Measurements from ENCODE around the gene SMYD3. TPM values are rescaled to one million over a fixed set of nuclear protein-coding genes. Genes with fewer than 3 reads are reported as not detected.

Gene SMYD3
- total and polyA plus RNA-seq, 2 experiments from 2014 or later, result 30.8 to 68.5 TPM

DNA sequence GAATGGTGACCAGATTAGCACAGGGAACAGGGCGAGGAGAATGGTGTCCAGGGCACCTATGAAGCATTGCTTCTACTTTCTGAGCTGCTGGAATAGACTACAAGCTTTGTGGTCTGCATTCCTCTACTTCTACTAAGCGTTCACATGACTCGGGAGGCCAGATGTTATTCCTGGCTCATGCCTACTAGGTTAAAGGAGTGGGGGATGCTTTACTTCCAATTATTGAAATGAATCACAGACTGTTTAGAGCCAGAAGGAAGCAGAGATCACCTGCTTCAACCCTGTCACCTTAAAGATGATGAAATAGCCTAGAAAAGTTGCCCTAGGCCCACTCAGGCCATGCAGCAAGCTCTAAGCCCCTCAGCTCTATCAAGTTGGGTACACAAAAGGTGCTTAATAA lies 718.8 kb downstream of the SMYD3 start:
- Histone ChIP-seq H4K20me1 (ENCODE audit: insufficient read depth, poor library complexity, severe bottlenecking) (no peaks in the 10 kb centered on the region), H3K36me3 (replicated peaks; ENCODE audit: insufficient read depth, low read depth) (no peaks in the 10 kb centered on the region), H3K27me3 (no peaks in the 10 kb centered on the region), H3K27ac (peak overlapping the region; percentile 53), H2AFZ (no peak overlapping the region), H3K9me3 (ENCODE audit: low read depth) (no peaks in the 10 kb centered on the region), H3K4me2 (no peak overlapping the region), H3K4me1 (ENCODE audit: insufficient read depth) (peaks cover 11% of the 10 kb centered on the region), H3K79me2 (no peaks in the 10 kb centered on the region), H3K4me3 (no peak overlapping the region), H3K9me2 (replicated peaks; ENCODE audit: insufficient read depth) (no peaks in the 10 kb centered on the region)
- TF ChIP-seq EZH2phosphoT487 (IDR thresholded peaks at IDR 0.05; ENCODE audit: low read depth, severe bottlenecking, unreplicated experiment), result no peak
- 43% methylated on average over 3 of the region's 3 CpGs for WGBS (ENCODE audit: low lambda C conversion rate, missing lambda C conversion rate)
- DNase-seq (ENCODE audit: low spot score), result peak; percentile 54

DNA sequence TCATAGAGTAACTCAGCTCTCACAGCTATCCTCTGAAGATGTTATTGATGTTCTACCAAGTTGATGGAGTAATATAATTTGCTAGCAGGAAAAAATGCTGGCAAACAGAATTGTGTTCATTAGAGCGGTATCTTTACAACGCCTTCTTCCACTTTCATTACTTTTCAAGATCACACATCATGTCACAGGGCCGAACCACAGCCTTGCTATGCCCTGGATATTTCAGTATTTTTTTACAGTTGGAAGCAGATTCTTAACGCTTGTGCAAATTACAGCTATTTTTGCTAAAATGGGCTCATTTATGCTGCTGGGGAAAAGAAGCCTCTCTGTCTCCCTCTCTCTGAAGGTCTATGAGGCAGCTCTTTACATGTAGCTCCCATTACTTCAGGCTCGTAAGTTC lies 720.1 kb downstream of the SMYD3 start:
- 78% methylated on average over 5 of the region's 5 CpGs for WGBS (ENCODE audit: low lambda C conversion rate, missing lambda C conversion rate)
- H2AFZ ChIP-seq, result no peak overlapping the region
- H3K9me3 ChIP-seq (ENCODE audit: low read depth), result no peaks in the 10 kb centered on the region
- H3K27me3 ChIP-seq, result no peaks in the 10 kb centered on the region
- H3K9me2 ChIP-seq (replicated peaks; ENCODE audit: insufficient read depth), result no peaks in the 10 kb centered on the region
- no peaks in the 10 kb centered on the region for H4K20me1 ChIP-seq (ENCODE audit: insufficient read depth, poor library complexity, severe bottlenecking)
- H3K4me2 ChIP-seq, result no peak overlapping the region
- peaks cover 11% of the 10 kb centered on the region for H3K4me1 ChIP-seq (ENCODE audit: insufficient read depth)
- H3K36me3 ChIP-seq (replicated peaks; ENCODE audit: insufficient read depth, low read depth), result no peaks in the 10 kb centered on the region
- H3K79me2 ChIP-seq, result no peaks in the 10 kb centered on the region
- DNase-seq (ENCODE audit: low spot score), result no peak
- no peak overlapping the region for H3K4me3 ChIP-seq
- H3K27ac ChIP-seq, result no peak overlapping the region
- TF ChIP-seq, protein P1, sequence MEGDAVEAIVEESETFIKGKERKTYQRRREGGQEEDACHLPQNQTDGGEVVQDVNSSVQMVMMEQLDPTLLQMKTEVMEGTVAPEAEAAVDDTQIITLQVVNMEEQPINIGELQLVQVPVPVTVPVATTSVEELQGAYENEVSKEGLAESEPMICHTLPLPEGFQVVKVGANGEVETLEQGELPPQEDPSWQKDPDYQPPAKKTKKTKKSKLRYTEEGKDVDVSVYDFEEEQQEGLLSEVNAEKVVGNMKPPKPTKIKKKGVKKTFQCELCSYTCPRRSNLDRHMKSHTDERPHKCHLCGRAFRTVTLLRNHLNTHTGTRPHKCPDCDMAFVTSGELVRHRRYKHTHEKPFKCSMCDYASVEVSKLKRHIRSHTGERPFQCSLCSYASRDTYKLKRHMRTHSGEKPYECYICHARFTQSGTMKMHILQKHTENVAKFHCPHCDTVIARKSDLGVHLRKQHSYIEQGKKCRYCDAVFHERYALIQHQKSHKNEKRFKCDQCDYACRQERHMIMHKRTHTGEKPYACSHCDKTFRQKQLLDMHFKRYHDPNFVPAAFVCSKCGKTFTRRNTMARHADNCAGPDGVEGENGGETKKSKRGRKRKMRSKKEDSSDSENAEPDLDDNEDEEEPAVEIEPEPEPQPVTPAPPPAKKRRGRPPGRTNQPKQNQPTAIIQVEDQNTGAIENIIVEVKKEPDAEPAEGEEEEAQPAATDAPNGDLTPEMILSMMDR (IDR thresholded peaks at IDR 0.05; ENCODE audit: poor library complexity), result no peak
- no peak for TF ChIP-seq EZH2 (IDR thresholded peaks at IDR 0.05; ENCODE audit: borderline replicate concordance)
- no peak for TF ChIP-seq EZH2phosphoT487 (IDR thresholded peaks at IDR 0.05; ENCODE audit: low read depth, severe bottlenecking, unreplicated experiment)

DNA sequence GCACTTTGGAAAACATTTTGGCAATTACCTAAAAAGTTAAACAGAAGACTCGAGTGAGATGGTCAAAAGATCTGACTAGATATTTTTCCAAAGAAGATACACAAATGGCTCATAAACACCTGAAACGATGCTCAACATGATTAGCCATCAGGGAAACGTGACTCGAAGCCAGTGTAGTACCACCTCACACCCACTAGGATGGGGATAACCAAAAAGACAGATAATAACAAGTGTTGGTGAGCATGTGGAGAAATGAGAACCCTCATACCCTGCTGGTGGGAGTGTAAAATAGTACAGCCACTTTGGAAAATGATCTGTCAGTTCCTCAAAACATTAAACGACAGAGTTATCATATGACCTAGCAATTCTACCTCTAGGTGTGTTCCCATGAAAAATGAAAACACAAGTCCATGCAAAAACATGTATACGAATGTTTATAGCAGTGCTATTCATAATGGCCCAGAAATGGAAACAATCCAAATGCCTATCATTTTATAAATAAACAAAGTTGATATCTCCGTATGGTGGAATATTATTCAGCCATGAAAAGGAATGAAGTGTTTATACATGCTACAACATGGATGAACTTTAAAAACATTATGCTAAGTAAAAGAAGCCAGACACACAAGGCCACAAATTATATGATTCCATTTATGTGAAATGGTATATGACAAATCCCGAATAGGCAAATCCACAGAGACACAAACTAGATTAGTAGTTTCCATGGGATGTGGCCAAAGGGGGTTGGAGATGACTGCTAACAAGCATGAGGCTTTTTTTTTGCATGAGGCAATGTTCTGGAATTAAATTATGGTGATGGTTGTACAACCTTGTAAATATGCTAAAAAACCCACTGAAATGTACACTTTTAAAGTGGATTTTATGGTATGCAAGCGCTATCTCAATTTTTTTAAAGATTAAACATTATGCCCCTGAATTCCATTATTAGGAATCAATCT lies 727.0 kb downstream of the SMYD3 start:
- Histone ChIP-seq H3K9me3 (ENCODE audit: low read depth) (no peaks in the 10 kb centered on the region), H3K4me1 (ENCODE audit: insufficient read depth) (peaks cover 8% of the 10 kb centered on the region), H3K27ac (no peak overlapping the region), H3K36me3 (replicated peaks; ENCODE audit: insufficient read depth, low read depth) (no peaks in the 10 kb centered on the region), H3K9me2 (replicated peaks; ENCODE audit: insufficient read depth) (no peaks in the 10 kb centered on the region), H3K79me2 (no peaks in the 10 kb centered on the region), H3K4me2 (no peak overlapping the region), H3K4me3 (no peak overlapping the region), H3K27me3 (no peaks in the 10 kb centered on the region), H2AFZ (no peak overlapping the region), H4K20me1 (ENCODE audit: insufficient read depth, poor library complexity, severe bottlenecking) (no peaks in the 10 kb centered on the region)
- WGBS (ENCODE audit: low lambda C conversion rate, missing lambda C conversion rate), result 94% methylated on average over 9 of the region's 9 CpGs
- no peak for DNase-seq (ENCODE audit: low spot score)
- TF ChIP-seq, protein P1 (IDR thresholded peaks at IDR 0.05; ENCODE audit: poor library complexity), result no peak
- TF ChIP-seq EZH2phosphoT487 (IDR thresholded peaks at IDR 0.05; ENCODE audit: low read depth, severe bottlenecking, unreplicated experiment) (no peak), EZH2 (IDR thresholded peaks at IDR 0.05; ENCODE audit: borderline replicate concordance) (no peak)

DNA sequence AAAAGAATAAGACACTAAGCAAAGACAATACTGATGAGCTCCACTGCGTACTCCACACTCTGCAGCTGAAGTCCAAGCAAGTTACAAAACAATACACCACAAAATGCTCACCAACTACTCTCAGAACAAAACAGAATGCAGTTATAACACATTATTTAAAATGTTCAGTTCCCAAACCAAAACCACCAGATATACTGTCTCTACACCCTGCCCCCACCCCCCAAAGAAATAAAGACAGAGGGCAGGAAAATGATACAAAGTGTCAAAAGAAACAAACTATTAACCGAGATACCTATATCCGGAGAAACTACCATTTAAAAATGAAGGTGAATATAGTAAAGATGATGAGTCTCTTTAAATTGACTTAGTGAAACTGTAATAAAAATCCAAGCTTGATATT lies 729.3 kb downstream of the SMYD3 start:
- no peaks in the 10 kb centered on the region for H4K20me1 ChIP-seq (ENCODE audit: insufficient read depth, poor library complexity, severe bottlenecking)
- H3K4me2 ChIP-seq, result no peak overlapping the region
- H3K4me3 ChIP-seq, result no peak overlapping the region
- no peak overlapping the region for H2AFZ ChIP-seq
- H3K36me3 ChIP-seq (replicated peaks; ENCODE audit: insufficient read depth, low read depth), result no peaks in the 10 kb centered on the region
- no peaks in the 10 kb centered on the region for H3K9me3 ChIP-seq (ENCODE audit: low read depth)
- peaks cover 8% of the 10 kb centered on the region for H3K4me1 ChIP-seq (ENCODE audit: insufficient read depth)
- H3K27ac ChIP-seq, result no peak overlapping the region
- H3K9me2 ChIP-seq (replicated peaks; ENCODE audit: insufficient read depth), result no peaks in the 10 kb centered on the region
- DNase-seq (ENCODE audit: low spot score), result no peak
- H3K79me2 ChIP-seq, result no peaks in the 10 kb centered on the region
- H3K27me3 ChIP-seq, result no peaks in the 10 kb centered on the region
- 92% methylated on average over 3 of the region's 3 CpGs for WGBS (ENCODE audit: low lambda C conversion rate, missing lambda C conversion rate)
- TF ChIP-seq EZH2phosphoT487 (IDR thresholded peaks at IDR 0.05; ENCODE audit: low read depth, severe bottlenecking, unreplicated experiment) (no peak), EZH2 (IDR thresholded peaks at IDR 0.05; ENCODE audit: borderline replicate concordance) (no peak)
- TF ChIP-seq, protein P1 (IDR thresholded peaks at IDR 0.05; ENCODE audit: poor library complexity), result no peak

Measured in hepatocyte (in vitro differentiated cells).